Ishikawa (cell line): ENCODE data around the gene NPTX2.

Experiments
- CEBPB ChIP-seq: IDR thresholded peaks from 2 replicates; pipeline ENCODE4 v1.6.1; 2012
- EGR1 ChIP-seq: IDR thresholded peaks from 2 replicates; pipeline ENCODE4 v1.6.1; 2012
- EP300 ChIP-seq: IDR thresholded peaks from 2 replicates; pipeline ENCODE4 v1.6.1; 2012; ENCODE audit warnings: borderline replicate concordance
- FOXM1 ChIP-seq: IDR thresholded peaks from 2 replicates; pipeline ENCODE4 v1.6.1; 2012; ENCODE audit warnings: low read depth, borderline replicate concordance
- NFIC ChIP-seq: IDR thresholded peaks from 2 replicates; pipeline ENCODE4 v1.6.1; 2012
- RAD21 ChIP-seq: IDR thresholded peaks from 2 replicates; pipeline ENCODE4 v1.6.1; 2012; ENCODE audit warnings: low read depth
- REST ChIP-seq: IDR thresholded peaks from 2 replicates; pipeline ENCODE4 v1.6.1; 2012; ENCODE audit warnings: low read depth, mild to moderate bottlenecking
- TAF1 ChIP-seq: IDR thresholded peaks from 2 replicates; pipeline ENCODE4 v1.6.1; 2012; ENCODE audit warnings: low read depth, mild to moderate bottlenecking
- TEAD4 ChIP-seq: IDR thresholded peaks from 2 replicates; pipeline ENCODE4 v1.6.1; 2012
- USF1 ChIP-seq: IDR thresholded peaks from 2 replicates; pipeline ENCODE4 v1.6.1; 2012
- YY1 ChIP-seq: IDR thresholded peaks from 2 replicates; pipeline ENCODE4 v1.6.1; 2012; ENCODE audit warnings: low read depth
- ZBTB7A ChIP-seq: IDR thresholded peaks from 2 replicates; pipeline ENCODE4 v1.6.1; 2012; ENCODE audit warnings: low read depth
- TF ChIP-seq, protein P1 (sequence below): IDR thresholded peaks from 2 replicates; pipeline ENCODE4 v1.6.1; 2012

DNA sequence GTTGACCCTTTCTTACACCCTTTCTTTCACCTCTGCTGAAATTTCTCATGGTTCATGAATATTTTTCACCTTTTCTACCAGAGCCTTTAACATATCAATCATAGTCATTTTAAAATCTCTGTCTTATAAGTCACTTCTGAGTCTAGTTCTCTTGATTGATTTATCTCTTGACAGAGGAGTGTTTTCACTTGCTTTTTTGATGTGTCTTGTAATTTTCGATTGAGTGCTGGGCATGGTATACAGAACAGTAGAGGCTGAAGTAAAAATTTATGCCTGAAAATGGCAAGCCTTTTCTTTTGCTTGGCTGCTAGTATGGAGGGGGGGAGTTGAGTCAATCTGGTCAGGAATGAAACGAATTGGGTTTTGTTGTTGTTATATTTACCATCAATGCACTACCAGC is 41.2 kb upstream of the NPTX2 start:
- TF ChIP-seq YY1, result no peak
- TF ChIP-seq USF1, result no peak
- no peak for TF ChIP-seq TEAD4
- no peak for TF ChIP-seq ZBTB7A
- no peak for TF ChIP-seq EP300
- no peak for TF ChIP-seq EGR1
- no peak for TF ChIP-seq TAF1
- TF ChIP-seq, protein P1, sequence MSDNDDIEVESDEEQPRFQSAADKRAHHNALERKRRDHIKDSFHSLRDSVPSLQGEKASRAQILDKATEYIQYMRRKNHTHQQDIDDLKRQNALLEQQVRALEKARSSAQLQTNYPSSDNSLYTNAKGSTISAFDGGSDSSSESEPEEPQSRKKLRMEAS, result no peak
- TF ChIP-seq RAD21, result no peak
- TF ChIP-seq FOXM1, result no peak
- no peak for TF ChIP-seq NFIC
- TF ChIP-seq CEBPB, result no peak
- TF ChIP-seq REST, result no peak
